ENCODE data around the gene DNAJC22. TPM values are rescaled to one million over a fixed set of nuclear protein-coding genes. Genes with fewer than 3 reads are reported as not detected.

DNAJC22 gene
- total RNA-seq, 1 donor from 2014 or later = 1.8 TPM

DNA sequence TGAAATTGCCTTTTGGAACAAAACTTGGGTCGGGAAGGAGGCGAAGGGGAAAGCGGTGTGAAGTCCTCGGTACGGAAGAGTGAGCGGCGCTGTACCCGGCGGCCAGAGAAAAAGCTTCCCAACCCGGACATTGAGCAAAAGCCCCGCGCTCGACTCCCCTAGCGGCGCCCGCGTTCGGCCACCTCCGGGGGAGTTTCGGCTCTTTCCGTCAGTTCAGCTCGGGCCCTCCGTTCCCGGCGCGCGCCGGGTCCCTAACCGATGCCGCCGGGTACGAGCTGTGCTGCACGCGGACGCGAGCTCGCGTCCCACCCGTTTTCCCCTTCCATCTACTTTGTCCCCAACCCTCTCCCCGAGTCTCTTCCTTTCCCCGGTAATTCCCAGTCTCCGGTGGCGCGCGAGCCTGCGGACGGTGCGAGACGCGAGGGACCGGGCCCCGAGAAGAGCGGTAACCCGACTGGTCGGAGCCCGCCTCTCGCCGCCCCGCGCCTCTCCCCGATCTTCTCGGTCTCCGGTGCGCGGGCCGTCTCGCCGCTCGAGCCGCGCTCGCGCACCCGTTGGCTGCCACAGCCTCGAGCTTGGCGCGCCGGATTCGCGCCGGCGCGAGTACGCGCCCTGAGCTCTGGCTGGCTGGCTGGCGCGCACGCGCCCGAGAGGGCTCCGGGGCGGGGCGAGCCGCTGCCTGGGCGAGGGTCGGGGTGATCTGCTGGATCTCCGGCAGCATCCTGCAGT lies 20.1 kb downstream of the DNAJC22 start:
- H3K4me1 Mint-ChIP-seq (ENCODE audit: unreplicated experiment) = peaks cover 31% of the 10 kb centered on the region
- peak; percentile 100 for DNase-seq (ENCODE audit: low spot score)
- H3K27me3 Mint-ChIP-seq (ENCODE audit: unreplicated experiment) = peaks cover 6% of the 10 kb centered on the region
- peak overlapping the region; percentile 84 for H3K27ac Mint-ChIP-seq (ENCODE audit: unreplicated experiment)
- peak overlapping the region; percentile 97 for H3K4me3 Mint-ChIP-seq (ENCODE audit: unreplicated experiment)
- no peak for TF ChIP-seq CTCF (IDR thresholded peaks at IDR 0.05; ENCODE audit: unreplicated experiment)
- peaks cover 6% of the 10 kb centered on the region for H3K36me3 Mint-ChIP-seq (ENCODE audit: low read depth, unreplicated experiment)
- H3K9me3 Mint-ChIP-seq (ENCODE audit: unreplicated experiment) = no peaks in the 10 kb centered on the region

- Mint-ChIP-seq H3K4me3 (ENCODE audit: unreplicated experiment) (peak within 1 kb of the TSS; percentile 97), H3K27ac (ENCODE audit: unreplicated experiment) (peak within 1 kb of the TSS; percentile 84), H3K4me1 (ENCODE audit: unreplicated experiment) (peaks cover 31% of the 10 kb centered on the region), H3K36me3 (ENCODE audit: low read depth, unreplicated experiment) (peaks cover 6% of the 10 kb centered on the region), H3K9me3 (ENCODE audit: unreplicated experiment) (no peaks in the 10 kb centered on the region), H3K27me3 (ENCODE audit: unreplicated experiment) (peaks cover 6% of the 10 kb centered on the region)
- DNase-seq (ENCODE audit: low spot score) = no peak
- no peak for TF ChIP-seq CTCF (IDR thresholded peaks at IDR 0.05; ENCODE audit: unreplicated experiment)
Measured at GRCh38 chr12:49367381-49368239, 20.9 kb downstream of the DNAJC22 start, which contains the start of gene SPATS2. Gene SPATS2, plus strand, starts transcription at chr12:49367462. Its CDS starts 93,551 bp downstream, at chr12:49461013.

GRCh38 chr12:49368240-49368600 lies 21.5 kb downstream of the DNAJC22 start:
- Mint-ChIP-seq H3K27me3 (ENCODE audit: unreplicated experiment) (peaks cover 6% of the 10 kb centered on the region), H3K27ac (ENCODE audit: unreplicated experiment) (peak overlapping the region; percentile 84)

DNA sequence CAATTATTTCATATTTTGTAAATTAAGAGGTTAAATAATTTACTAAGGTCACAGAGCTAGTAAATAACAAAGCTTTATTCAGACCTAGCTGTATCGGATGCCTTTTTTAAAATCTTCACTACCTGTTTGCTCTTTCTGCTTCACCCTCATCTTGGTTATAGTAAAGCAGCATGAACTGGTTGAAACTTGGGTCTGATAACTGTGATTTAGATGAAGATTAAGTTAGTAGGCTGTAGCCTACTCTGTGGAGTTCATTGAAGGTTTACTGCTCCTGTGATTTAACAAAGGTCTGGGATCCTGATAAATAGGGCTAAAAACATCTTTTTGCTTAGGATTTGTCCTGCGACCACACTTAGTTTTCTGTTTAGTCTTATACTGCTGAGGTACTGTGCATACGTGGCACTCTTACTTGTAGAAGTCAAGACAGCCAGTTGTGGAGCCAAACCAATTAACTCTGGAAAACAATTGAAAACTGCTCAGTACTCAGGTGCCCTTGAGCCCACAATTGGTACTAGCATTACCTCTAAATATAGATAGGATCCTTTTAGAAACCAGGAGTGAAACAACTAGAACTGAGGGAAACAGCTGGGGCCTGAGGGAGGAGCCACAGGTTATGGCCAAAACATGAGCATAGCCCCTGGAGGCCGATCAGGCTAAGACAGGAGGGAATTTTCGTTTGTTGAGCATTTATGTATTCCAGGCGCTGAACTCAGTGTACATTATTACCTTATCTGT lies 22.9 kb downstream of the DNAJC22 start:
- H3K27me3 Mint-ChIP-seq (ENCODE audit: unreplicated experiment) = peaks cover 6% of the 10 kb centered on the region
- DNase-seq (ENCODE audit: low spot score) = peak; percentile 41
- H3K27ac Mint-ChIP-seq (ENCODE audit: unreplicated experiment) = no peak overlapping the region

More at GRCh38 chr12:49368240-49368600, 21.5 kb downstream of the DNAJC22 start:
- peaks cover 9% of the 10 kb centered on the region for H3K36me3 Mint-ChIP-seq (ENCODE audit: low read depth, unreplicated experiment)
- H3K4me3 Mint-ChIP-seq (ENCODE audit: unreplicated experiment) = peak overlapping the region; percentile 97
- no peak for TF ChIP-seq CTCF (IDR thresholded peaks at IDR 0.05; ENCODE audit: unreplicated experiment)
- H3K4me1 Mint-ChIP-seq (ENCODE audit: unreplicated experiment) = peaks cover 33% of the 10 kb centered on the region
- no peaks in the 10 kb centered on the region for H3K9me3 Mint-ChIP-seq (ENCODE audit: unreplicated experiment)
- DNase-seq (ENCODE audit: low spot score) = no peak

More for the DNA sequence above, 22.9 kb downstream of the DNAJC22 start:
- no peak overlapping the region for H3K4me3 Mint-ChIP-seq (ENCODE audit: unreplicated experiment)
- H3K36me3 Mint-ChIP-seq (ENCODE audit: low read depth, unreplicated experiment) = peaks cover 9% of the 10 kb centered on the region
- peak; percentile 49 for TF ChIP-seq CTCF (IDR thresholded peaks at IDR 0.05; ENCODE audit: unreplicated experiment)
- H3K9me3 Mint-ChIP-seq (ENCODE audit: unreplicated experiment) = no peaks in the 10 kb centered on the region
- H3K4me1 Mint-ChIP-seq (ENCODE audit: unreplicated experiment) = peaks cover 33% of the 10 kb centered on the region
